Osteocyte (in vitro differentiated cells): ENCODE measurements around the gene GALNT2. TPM values are rescaled to one million over a fixed set of nuclear protein-coding genes. Genes with fewer than 3 reads are reported as not detected.
A peak's percentile ranks its signal among the peaks of the same experiment; 100 is the strongest.

Experiments
- DNase-seq: peaks from one replicate; pipeline ENCODE4 v3.0.0; 2021; ENCODE audit warnings: mixed read lengths; ENCODE audit not compliant: unreplicated experiment; ENCODE audit errors: extremely low spot score
- H3K27ac Mint-ChIP-seq: one replicate; pipeline ENCODE4 v1.8.0; 2021; ENCODE audit warnings: mild to moderate bottlenecking, mixed read lengths; ENCODE audit not compliant: unreplicated experiment
- H3K27me3 Mint-ChIP-seq: one replicate; pipeline ENCODE4 v1.8.0; 2021; ENCODE audit warnings: mixed read lengths; ENCODE audit not compliant: unreplicated experiment
- H3K36me3 Mint-ChIP-seq: one replicate; pipeline ENCODE4 v1.8.0; 2021; ENCODE audit warnings: mixed read lengths; ENCODE audit not compliant: unreplicated experiment
- H3K4me1 Mint-ChIP-seq: one replicate; pipeline ENCODE4 v1.8.0; 2021; ENCODE audit warnings: mixed read lengths; ENCODE audit not compliant: unreplicated experiment
- H3K4me3 Mint-ChIP-seq: one replicate; pipeline ENCODE4 v1.8.0; 2021; ENCODE audit warnings: mild to moderate bottlenecking, moderate library complexity, mixed read lengths; ENCODE audit not compliant: unreplicated experiment
- H3K9me3 Mint-ChIP-seq: one replicate; pipeline ENCODE4 v1.8.0; 2021; ENCODE audit warnings: mixed read lengths; ENCODE audit not compliant: unreplicated experiment
- CTCF ChIP-seq: fragments of 200-600 bp; sonication (generic); IDR thresholded peaks from 2 replicates; pipeline ENCODE4 v1.5.0; 2021; ENCODE audit warnings: antibody characterized with exemption, mild to moderate bottlenecking, moderate library complexity
- total RNA-seq: library from RNA; stranded (reverse); gene quantifications from 2 replicates; pipeline ENCODE4 v1.2.1, GENCODE V29; 2021

GALNT2 gene
- total RNA-seq, 1 donor from 2014 or later, result 149 TPM

GRCh38 chr1:230243146-230243545, 176.1 kb downstream of the GALNT2 start:
- Mint-ChIP-seq H3K27me3 (no peaks in the 10 kb centered on the region), H3K27ac (no peak overlapping the region), H3K4me3 (no peak overlapping the region), H3K36me3 (peaks cover 53% of the 10 kb centered on the region), H3K9me3 (peaks cover 9% of the 10 kb centered on the region), H3K4me1 (peaks cover 2% of the 10 kb centered on the region)
- TF ChIP-seq CTCF, result no peak
- DNase-seq, result peak; percentile 81

- Mint-ChIP-seq H3K4me1 (peaks cover 2% of the 10 kb centered on the region), H3K27me3 (no peaks in the 10 kb centered on the region), H3K27ac (no peak overlapping the region), H3K36me3 (peaks cover 56% of the 10 kb centered on the region), H3K4me3 (no peak overlapping the region), H3K9me3 (peaks cover 9% of the 10 kb centered on the region)
- DNase-seq, result no peak
- no peak for TF ChIP-seq CTCF
These were observed 176.7 kb downstream of the GALNT2 start for GRCh38 chr1:230243583-230244353.

GRCh38 chr1:230246551-230246950, 179.5 kb downstream of the GALNT2 start:
- H3K4me3 Mint-ChIP-seq, result no peak overlapping the region
- peak; percentile 30 for DNase-seq
- peaks cover 5% of the 10 kb centered on the region for H3K4me1 Mint-ChIP-seq
- H3K27me3 Mint-ChIP-seq, result no peaks in the 10 kb centered on the region
- H3K9me3 Mint-ChIP-seq, result no peaks in the 10 kb centered on the region
- H3K36me3 Mint-ChIP-seq, result peaks cover 49% of the 10 kb centered on the region
- TF ChIP-seq CTCF, result no peak
- H3K27ac Mint-ChIP-seq, result no peak overlapping the region

- H3K36me3 Mint-ChIP-seq, result peaks cover 47% of the 10 kb centered on the region
- H3K4me1 Mint-ChIP-seq, result peaks cover 5% of the 10 kb centered on the region
- H3K27me3 Mint-ChIP-seq, result no peaks in the 10 kb centered on the region
- no peak overlapping the region for H3K4me3 Mint-ChIP-seq
- H3K9me3 Mint-ChIP-seq, result no peaks in the 10 kb centered on the region
- no peak for TF ChIP-seq CTCF
- H3K27ac Mint-ChIP-seq, result no peak overlapping the region
- DNase-seq, result no peak
These were observed 181.2 kb downstream of the GALNT2 start for GRCh38 chr1:230248016-230248888.

- peaks cover 4% of the 10 kb centered on the region for H3K4me1 Mint-ChIP-seq
- no peak for TF ChIP-seq CTCF
- no peak for DNase-seq
- no peaks in the 10 kb centered on the region for H3K9me3 Mint-ChIP-seq
- no peak overlapping the region for H3K27ac Mint-ChIP-seq
- peaks cover 51% of the 10 kb centered on the region for H3K36me3 Mint-ChIP-seq
- H3K27me3 Mint-ChIP-seq, result no peaks in the 10 kb centered on the region
- H3K4me3 Mint-ChIP-seq, result no peak overlapping the region
These were observed 181.8 kb downstream of the GALNT2 start for GRCh38 chr1:230248889-230249270.
